ENCODE data around the gene DOC2A. TPM values are rescaled to one million over a fixed set of nuclear protein-coding genes. Genes with fewer than 3 reads are reported as not detected.

DOC2A gene
- total and polyA plus RNA-seq, 2 experiments from 2014 or later, result 9.8 to 10.0 TPM

GRCh38 chr16:29962344-29962994, 48.4 kb downstream of the DOC2A start (continued):
- TF ChIP-seq EZH2phosphoT487 (IDR thresholded peaks at IDR 0.05; ENCODE audit: unreplicated experiment) (no peak), EZH2 (IDR thresholded peaks at IDR 0.05; ENCODE audit: low read depth, unreplicated experiment) (no peak), ZNF331 (CRISPR knock-in tag; IDR thresholded peaks at IDR 0.05; ENCODE audit: low read depth) (no peak)

- peak within 1 kb of the TSS; percentile 78; the same call in 1 of the 2 replicates for H3K27ac ChIP-seq (ENCODE audit: low read depth)
- H3K4me3 Mint-ChIP-seq, result peak within 1 kb of the TSS; percentile 84
- H3K79me2 ChIP-seq (replicated peaks; ENCODE audit: insufficient read depth), result no peaks in the 10 kb centered on the region
- peak within 1 kb of the TSS; percentile 94 for H2AFZ ChIP-seq
- H3K9me3 Mint-ChIP-seq, result no peaks in the 10 kb centered on the region
- peaks cover 16% of the 10 kb centered on the region for H3K4me1 Mint-ChIP-seq
- peak within 1 kb of the TSS; percentile 88 for H3K4me2 ChIP-seq
- ATAC-seq, result peak; percentile 93
- H3K9me2 ChIP-seq (ENCODE audit: insufficient read depth), result no peaks in the 10 kb centered on the region
- H3K36me3 ChIP-seq (ENCODE audit: insufficient read depth), result no peaks in the 10 kb centered on the region
- H3F3A ChIP-seq (replicated peaks; ENCODE audit: low read depth), result 0 out of 2 replicates have a peak, but pooled peaks cover 6% of the 10 kb centered on the region
- H4K20me1 ChIP-seq (replicated peaks; ENCODE audit: insufficient read depth), result no peaks in the 10 kb centered on the region
- H3K36me3 Mint-ChIP-seq (ENCODE audit: low read depth), result peaks cover 6% of the 10 kb centered on the region; the same call in 1 of the 3 replicates
- no peaks in the 10 kb centered on the region for H3K27me3 ChIP-seq (ENCODE audit: insufficient read depth)
- peaks cover 10% of the 10 kb centered on the region for H3K27me3 Mint-ChIP-seq (ENCODE audit: insufficient read depth, low read depth, poor library complexity)
- peak within 1 kb of the TSS; percentile 75 for H3K27ac Mint-ChIP-seq
- peaks cover 6% of the 10 kb centered on the region for H3K4me1 ChIP-seq (ENCODE audit: insufficient read depth)
- peak; percentile 89 for DNase-seq (ENCODE audit: low spot score)
- peak within 1 kb of the TSS; percentile 83 for H3K4me3 ChIP-seq
- TF ChIP-seq ZNF462 (CRISPR knock-in tag; IDR thresholded peaks at IDR 0.05) (no peak), CREB1 (CRISPR knock-in tag; IDR thresholded peaks at IDR 0.05; ENCODE audit: low read depth) (peak; percentile 80), NANOG (IDR thresholded peaks at IDR 0.05; ENCODE audit: borderline replicate concordance) (no peak), REST (IDR thresholded peaks at IDR 0.05; ENCODE audit: unreplicated experiment) (no peak), CTCF (conservative IDR thresholded peaks at IDR 0.05; ENCODE audit: low read depth in 2 of 2) (peak; percentile 3 to 17; a peak in 1 of 4 replicates), POLR2AphosphoS5 (IDR thresholded peaks at IDR 0.05; ENCODE audit: low read depth) (peak; percentile 85), ETS1 (IDR thresholded peaks at IDR 0.05) (0 out of 2 replicates have a peak, but pooled peaks have one; percentile 53)
Measured at GRCh38 chr16:29961479-29962343, 49.1 kb downstream of the DOC2A start, which contains the start of gene TMEM219. Gene TMEM219, plus strand, starts transcription at chr16:29962079. Its CDS starts 1,065 bp downstream, at chr16:29963144.

All from GM23338 (cell line).